ENCODE results near the gene SFMBT1. TPM values are rescaled to one million over a fixed set of nuclear protein-coding genes. Genes with fewer than 3 reads are reported as not detected.

The SFMBT1 gene
- total RNA-seq, 1 donor = 3.9 TPM

DNA sequence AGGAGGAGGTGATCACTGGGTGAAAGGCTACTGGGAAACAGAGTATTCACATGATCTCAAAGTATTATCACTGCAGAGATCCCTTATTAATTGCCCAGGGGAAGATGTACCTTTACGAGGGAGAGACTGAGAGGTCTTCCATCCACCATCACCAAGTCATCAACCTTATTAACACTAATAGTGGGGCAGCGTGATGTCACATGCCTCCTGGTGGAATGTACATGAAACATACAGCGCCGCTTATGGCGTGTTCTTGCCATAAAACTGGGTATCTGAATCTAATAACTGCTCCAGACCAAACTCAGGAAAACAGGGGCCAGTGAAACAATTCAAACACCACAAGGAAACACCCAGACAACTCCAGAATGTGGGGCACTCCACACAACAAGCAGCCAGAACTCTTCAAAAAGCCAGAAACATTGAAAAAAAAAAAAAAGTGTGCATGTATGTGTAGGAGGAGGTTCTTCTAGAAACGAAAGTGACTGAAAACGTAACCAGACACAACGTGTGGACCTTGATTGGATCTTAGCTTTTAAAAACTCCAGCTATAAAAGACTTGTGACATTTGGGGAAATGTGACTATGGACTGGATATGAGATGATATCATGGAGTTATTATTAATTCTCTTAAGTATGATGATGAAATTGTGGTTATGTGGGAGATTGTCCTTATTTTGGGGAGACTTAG is 153.1 kb downstream of the SFMBT1 start:
- DNase-seq (ENCODE audit: low read depth) = peak; percentile 65
- peak; percentile 14 for TF ChIP-seq CTCF (IDR thresholded peaks at IDR 0.05; ENCODE audit: insufficient read depth, low read depth, low read length)
- peak overlapping the region; percentile 45 for H3K4me3 ChIP-seq (ENCODE audit: low read depth, low read length)

- no peak overlapping the region for H3K4me3 ChIP-seq (ENCODE audit: low read depth, low read length)
These were observed 153.6 kb downstream of the SFMBT1 start for GRCh38 chr3:52892290-52892624.

DNA sequence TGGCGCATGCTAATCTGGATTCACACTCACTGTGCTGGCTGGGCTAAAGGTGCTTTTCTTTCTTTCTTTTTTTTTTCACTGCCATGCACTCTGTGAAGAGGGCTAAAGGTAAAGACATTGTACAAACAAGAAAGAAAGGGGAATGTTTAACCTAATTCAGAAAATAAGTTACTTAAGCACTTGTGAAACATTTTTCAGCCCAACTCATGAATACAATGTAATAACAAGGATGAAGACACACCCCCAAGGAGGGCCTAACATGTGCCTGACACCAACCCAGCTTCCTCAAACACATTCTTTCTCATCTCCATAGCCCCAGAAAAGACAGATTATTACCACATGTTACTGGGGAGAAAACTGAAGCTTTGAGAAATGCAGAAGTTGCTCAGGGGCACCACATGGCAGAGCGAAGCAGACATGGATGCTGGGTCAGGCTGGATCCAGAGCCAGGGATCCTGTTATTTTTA is 154.2 kb downstream of the SFMBT1 start:
- H3K4me3 ChIP-seq (ENCODE audit: low read depth, low read length) = no peak overlapping the region
- no peak for TF ChIP-seq CTCF (IDR thresholded peaks at IDR 0.05; ENCODE audit: insufficient read depth, low read depth, low read length)
- DNase-seq (ENCODE audit: low read depth) = peak; percentile 76

More at GRCh38 chr3:52892290-52892624, 153.6 kb downstream of the SFMBT1 start:
- no peak for DNase-seq (ENCODE audit: low read depth)
- TF ChIP-seq CTCF (IDR thresholded peaks at IDR 0.05; ENCODE audit: insufficient read depth, low read depth, low read length) = no peak

GRCh38 chr3:52891164-52891563 is 154.7 kb downstream of the SFMBT1 start:
- H3K4me3 ChIP-seq (ENCODE audit: low read depth, low read length) = no peak overlapping the region
- TF ChIP-seq CTCF (IDR thresholded peaks at IDR 0.05; ENCODE audit: insufficient read depth, low read depth, low read length) = no peak
- DNase-seq (ENCODE audit: low read depth) = no peak

GRCh38 chr3:52890735-52891134 is 155.1 kb downstream of the SFMBT1 start:
- TF ChIP-seq CTCF (IDR thresholded peaks at IDR 0.05; ENCODE audit: insufficient read depth, low read depth, low read length) = no peak
- DNase-seq (ENCODE audit: low read depth) = no peak

DNA sequence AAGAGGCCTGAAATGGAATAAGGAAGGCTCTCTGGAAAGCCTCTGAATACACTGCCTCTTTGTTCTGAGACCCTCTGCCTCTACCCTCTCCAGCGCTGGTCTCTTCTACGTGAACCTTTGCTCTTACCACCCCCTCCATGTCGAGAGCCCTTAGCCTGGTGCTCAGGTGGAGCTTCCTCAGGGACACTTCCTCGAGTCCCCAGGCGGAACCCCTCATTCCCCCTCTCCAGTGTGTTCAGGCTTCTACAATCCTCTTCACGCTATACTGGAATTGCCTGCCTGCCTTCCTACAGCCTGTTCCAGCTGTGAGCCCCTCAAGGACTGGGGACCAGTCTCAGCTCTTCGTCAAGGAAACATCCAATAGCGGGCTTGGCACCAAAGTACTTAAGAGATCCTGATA is 156.0 kb downstream of the SFMBT1 start:
- no peak for DNase-seq (ENCODE audit: low read depth)
- H3K4me3 ChIP-seq (ENCODE audit: low read depth, low read length) = no peak overlapping the region
- TF ChIP-seq CTCF (IDR thresholded peaks at IDR 0.05; ENCODE audit: insufficient read depth, low read depth, low read length) = no peak

More at GRCh38 chr3:52890735-52891134, 155.1 kb downstream of the SFMBT1 start:
- H3K4me3 ChIP-seq (ENCODE audit: low read depth, low read length) = no peak overlapping the region

DNA sequence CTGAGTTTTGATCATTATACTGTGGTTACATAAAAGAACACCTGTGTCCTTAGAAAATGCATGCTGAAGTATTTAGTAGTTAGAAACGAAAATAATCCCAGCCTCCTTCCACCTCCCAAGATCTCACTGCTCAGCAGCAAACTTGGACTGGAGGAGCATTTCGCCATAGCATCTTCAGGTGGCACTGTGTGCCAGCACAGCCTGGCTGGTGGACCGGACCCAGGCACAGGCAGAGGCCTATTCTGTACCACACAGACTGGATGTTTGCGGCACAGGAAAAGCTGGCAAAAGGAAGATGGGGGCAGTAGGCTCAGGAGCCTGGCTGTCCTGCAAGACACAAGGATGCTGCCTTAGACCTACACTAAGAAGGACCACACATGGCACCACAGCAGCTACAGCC is 158.7 kb downstream of the SFMBT1 start:
- no peak overlapping the region for H3K4me3 ChIP-seq (ENCODE audit: low read depth, low read length)
- DNase-seq (ENCODE audit: low read depth) = no peak
- no peak for TF ChIP-seq CTCF (IDR thresholded peaks at IDR 0.05; ENCODE audit: insufficient read depth, low read depth, low read length)
